GM21576 (cell line): ENCODE results near the gene TANC2.

ENCODE experiments used
- ATAC-seq: cut with Tn5 transposase; IDR thresholded peaks from one replicate; pipeline ENCODE4 v1.9.1; 2021; ENCODE audit warnings: mild to moderate bottlenecking, moderate library complexity; ENCODE audit not compliant: unreplicated experiment

TANC2 gene

GRCh38 chr17:62965686-62966425 lies at the start of gene TANC2:
Gene TANC2 (plus strand): TSS chr17:62966235. CDS start chr17:63009560, 43,325 bp downstream.
- ATAC-seq, result peak; percentile 62

GRCh38 chr17:62916684-62917571 lies 49.1 kb upstream of the TANC2 start:
- ATAC-seq, result no peak

- ATAC-seq, result no peak
Observed at GRCh38 chr17:62919388-62919787, 46.6 kb upstream of the TANC2 start.

- no peak for ATAC-seq
Observed at GRCh38 chr17:62920300-62920699, 45.7 kb upstream of the TANC2 start.

GRCh38 chr17:62921817-62922216 lies 44.2 kb upstream of the TANC2 start:
- ATAC-seq, result no peak

- no peak for ATAC-seq
Observed at GRCh38 chr17:62923258-62924150, 42.5 kb upstream of the TANC2 start.

- ATAC-seq, result no peak
Observed at GRCh38 chr17:62925267-62925836, 40.7 kb upstream of the TANC2 start.

GRCh38 chr17:62927083-62927482 lies 39.0 kb upstream of the TANC2 start:
- ATAC-seq, result no peak

- ATAC-seq, result no peak
Observed at GRCh38 chr17:62929320-62929719, 36.7 kb upstream of the TANC2 start.

- no peak for ATAC-seq
Observed at GRCh38 chr17:62931101-62931500, 34.9 kb upstream of the TANC2 start.

GRCh38 chr17:62933501-62934385 lies 32.3 kb upstream of the TANC2 start:
- ATAC-seq, result no peak

- no peak for ATAC-seq
Observed at GRCh38 chr17:62935098-62935497, 30.9 kb upstream of the TANC2 start.

- ATAC-seq, result no peak
Observed at GRCh38 chr17:62935523-62935922, 30.5 kb upstream of the TANC2 start.

- ATAC-seq, result no peak
Observed at GRCh38 chr17:62937606-62938005, 28.4 kb upstream of the TANC2 start.

- no peak for ATAC-seq
Observed at GRCh38 chr17:62941358-62941991, 24.6 kb upstream of the TANC2 start.

GRCh38 chr17:62948370-62948769 lies 17.7 kb upstream of the TANC2 start:
- no peak for ATAC-seq

- no peak for ATAC-seq
Observed at GRCh38 chr17:62949036-62949435, 17.0 kb upstream of the TANC2 start.

- no peak for ATAC-seq
Observed at GRCh38 chr17:62950067-62950466, 16.0 kb upstream of the TANC2 start.

- ATAC-seq, result no peak
Observed at GRCh38 chr17:62955841-62956352, 10.1 kb upstream of the TANC2 start.
